Right cardiac atrium (tissue), 5 donors: ENCODE results near the gene VSTM2L. TPM values are rescaled to one million over a fixed set of nuclear protein-coding genes. Genes with fewer than 3 reads are reported as not detected.

Experiments
- ATAC-seq, 2 donors: fragments of 200-7000 bp; cut with Tn5 transposase; one replicate each; pipeline versions ENCODE4 v1.8.0 to v1.9.1; 2020; ENCODE audit warnings: moderate library complexity in 2 of 2, mild to moderate bottlenecking in 1 of 2
- DNase-seq, 3 donors: peaks; one replicate each; pipeline ENCODE4 v3.0.0-alpha.2; 2020
- H3K27ac ChIP-seq: one replicate; pipeline ENCODE4 v1.5.1; 2013; ENCODE audit warnings: mild to moderate bottlenecking, low read length, control low read depth, moderate library complexity
- H3K27me3 ChIP-seq: one replicate; pipeline ENCODE4 v1.6.1; 2013; ENCODE audit not compliant: control insufficient read depth, insufficient read depth
- H3K4me1 ChIP-seq: one replicate; pipeline ENCODE4 v1.6.1; 2013; ENCODE audit warnings: low read length; ENCODE audit not compliant: control insufficient read depth, insufficient read depth
- H3K4me3 ChIP-seq: one replicate; pipeline ENCODE4 v1.5.1; 2013; ENCODE audit warnings: low read length, control low read depth
- H3K9me3 ChIP-seq: one replicate; pipeline ENCODE4 v1.6.1; 2013; ENCODE audit warnings: low read length; ENCODE audit not compliant: control insufficient read depth
- WGBS: extraction: QIAGEN DNeasy Blood & Tissue Kit; methylation state at CpG from one replicate; pipeline ENCODE4 v1.1.7; 2013; 5-methylcytosine and 5-hydroxymethylcytosine counted together
- intact Hi-C, 4 donors: fragments of 100-400 bp; cut with DNase I; formaldehyde crosslinking; loops; one replicate each; pipeline versions ENCODE4 v1.11.0 to v1.14.0; 2022 to 2023
- polyA plus RNA-seq: library from polyadenylated mRNA; stranded (reverse); fragments of 200-250 nt; gene quantifications from one replicate; pipeline ENCODE4 v1.2.3, GENCODE V29; 2013
- total RNA-seq, 4 donors: library from RNA; stranded (reverse); fragmentation: NEBNext Ultra II Directional; extraction: Animal tissue kit (Norgen Biotek cat#: 25700); gene quantifications; one replicate each; pipeline ENCODE4 v1.2.1, GENCODE V29; 2021
- donor health status: healthy with polysubstance abuse.
- donor health status: DM: no; HTN: yes; CAD: no.
- donor health status: DM: no; HTN: no; CAD: no.
- donor health status: DM: no; HTN: yes; CAD: no; lungs with severe emphysema.
- donor health status: DM: yes; HTN: yes; CAD: no.

Gene VSTM2L
- total and polyA plus RNA-seq, 5 donors: 120 to 164 (median 124) TPM

- DNase-seq (no peak), ATAC-seq (peak; percentile 62 to 67)
- intact Hi-C loops: loop anchor here in 2 of 4 donors (5.0 kb wide), 1 partner anchor 90 kb away; no protein-coding TSS in a partner anchor
- no peak overlapping the region for H3K27ac ChIP-seq
- peak overlapping the region; percentile 42 for H3K4me3 ChIP-seq
- peaks cover 5% of the 10 kb centered on the region for H3K4me1 ChIP-seq
- WGBS: 11% methylated on average over 38 of the region's 38 CpGs
- H3K27me3 ChIP-seq: no peaks in the 10 kb centered on the region
- H3K9me3 ChIP-seq: no peaks in the 10 kb centered on the region
Observed at GRCh38 chr20:37901654-37902503, 1.0 kb upstream of the VSTM2L start.

GRCh38 chr20:37903317-37904007 lies 535 bp downstream of the VSTM2L start:
- intact Hi-C loops: loop anchor here in 2 of 4 donors (5.0 kb wide), 1 partner anchor 89 kb away; no protein-coding TSS in a partner anchor
- Histone ChIP-seq H3K4me1 (no peaks in the 10 kb centered on the region), H3K27me3 (no peaks in the 10 kb centered on the region), H3K4me3 (peak overlapping the region; percentile 42), H3K27ac (peak overlapping the region; percentile 45), H3K9me3 (no peaks in the 10 kb centered on the region)
- no peak for DNase-seq
- ATAC-seq: peak in 1 of 2 donors; percentile 5
- WGBS: 22% methylated on average over 67 of the region's 67 CpGs

GRCh38 chr20:37904008-37904642 lies 1.2 kb downstream of the VSTM2L start:
- peak overlapping the region; percentile 40 for H3K27ac ChIP-seq
- no peaks in the 10 kb centered on the region for H3K9me3 ChIP-seq
- no peak for ATAC-seq
- intact Hi-C loops: loop anchor here in 2 of 4 donors (5.0 kb wide), 1 partner anchor 88 kb away; no protein-coding TSS in a partner anchor
- DNase-seq: no peak
- 41% methylated on average over 12 of the region's 12 CpGs for WGBS
- peak overlapping the region; percentile 42 for H3K4me3 ChIP-seq
- H3K27me3 ChIP-seq: no peaks in the 10 kb centered on the region
- H3K4me1 ChIP-seq: no peaks in the 10 kb centered on the region

- intact Hi-C loops: loop anchor here in 3 of 4 donors (5.0 kb wide), 1 partner anchor 87 kb away; no protein-coding TSS in a partner anchor
- ATAC-seq (no peak), DNase-seq (no peak)
- H3K9me3 ChIP-seq: no peaks in the 10 kb centered on the region
- H3K4me3 ChIP-seq: peak overlapping the region; percentile 42
- H3K27ac ChIP-seq: peak overlapping the region; percentile 40
- 47% methylated on average over 8 of the region's 8 CpGs for WGBS
- no peaks in the 10 kb centered on the region for H3K27me3 ChIP-seq
- no peaks in the 10 kb centered on the region for H3K4me1 ChIP-seq
Observed at GRCh38 chr20:37904845-37905373, 2.0 kb downstream of the VSTM2L start.

GRCh38 chr20:37905671-37906613 lies 3.0 kb downstream of the VSTM2L start:
- intact Hi-C loops: loop anchor here in 1 of 4 donors (5.0 kb wide), 1 partner anchor 86 kb away; no protein-coding TSS in a partner anchor
- H3K4me3 ChIP-seq: peak overlapping the region; percentile 42
- ATAC-seq (no peak), DNase-seq (no peak)
- H3K27ac ChIP-seq: peak overlapping the region; percentile 40
- no peaks in the 10 kb centered on the region for H3K9me3 ChIP-seq
- no peaks in the 10 kb centered on the region for H3K4me1 ChIP-seq
- H3K27me3 ChIP-seq: no peaks in the 10 kb centered on the region
- WGBS: 41% methylated on average over 16 of the region's 16 CpGs

- H3K27me3 ChIP-seq: no peaks in the 10 kb centered on the region
- H3K4me3 ChIP-seq: no peak overlapping the region
- no peaks in the 10 kb centered on the region for H3K9me3 ChIP-seq
- 24% methylated on average over 3 of the region's 3 CpGs for WGBS
- ATAC-seq: no peak
- peaks cover 8% of the 10 kb centered on the region for H3K4me1 ChIP-seq
- intact Hi-C loops: loop anchor here in 1 of 4 donors (5.0 kb wide), 1 partner anchor 85 kb away; no protein-coding TSS in a partner anchor
- no peak overlapping the region for H3K27ac ChIP-seq
- DNase-seq: no peak
Observed at GRCh38 chr20:37907330-37907676, 4.4 kb downstream of the VSTM2L start.

GRCh38 chr20:37907677-37908401 lies 4.9 kb downstream of the VSTM2L start:
- intact Hi-C loops: loop anchor here in 1 of 4 donors (5.0 kb wide), 1 partner anchor 84 kb away; no protein-coding TSS in a partner anchor
- H3K9me3 ChIP-seq: no peaks in the 10 kb centered on the region
- H3K27me3 ChIP-seq: no peaks in the 10 kb centered on the region
- DNase-seq (peak in 1 of 3 donors; percentile 68), ATAC-seq (peak in 1 of 2 donors; percentile 37)
- WGBS: 15% methylated on average over 17 of the region's 17 CpGs
- peak overlapping the region; percentile 45 for H3K27ac ChIP-seq
- H3K4me1 ChIP-seq: peaks cover 10% of the 10 kb centered on the region
- no peak overlapping the region for H3K4me3 ChIP-seq

- ATAC-seq: no peak
Observed at GRCh38 chr20:37911261-37911660, 8.3 kb downstream of the VSTM2L start.

GRCh38 chr20:37911838-37912281 lies 8.9 kb downstream of the VSTM2L start:
- H3K4me3 ChIP-seq: no peak overlapping the region
- peak; percentile 34 to 36 for ATAC-seq
- H3K27me3 ChIP-seq: no peaks in the 10 kb centered on the region
- intact Hi-C loops: no loop called here
- DNase-seq: peak; percentile 63 to 81 (median 75)
- H3K9me3 ChIP-seq: no peaks in the 10 kb centered on the region
- no peak overlapping the region for H3K27ac ChIP-seq
- 13% methylated on average over 11 of the region's 11 CpGs for WGBS
- H3K4me1 ChIP-seq: peaks cover 10% of the 10 kb centered on the region

More at GRCh38 chr20:37911261-37911660, 8.3 kb downstream of the VSTM2L start:
- intact Hi-C loops: no loop called here
- 30% methylated on average over 9 of the region's 9 CpGs for WGBS
- Histone ChIP-seq H3K9me3 (no peaks in the 10 kb centered on the region), H3K4me3 (no peak overlapping the region), H3K27me3 (no peaks in the 10 kb centered on the region), H3K4me1 (peaks cover 10% of the 10 kb centered on the region), H3K27ac (no peak overlapping the region)
- no peak for DNase-seq
